ENCODE measurements around the gene WNT5A. TPM values are rescaled to one million over a fixed set of nuclear protein-coding genes. Genes with fewer than 3 reads are reported as not detected.

WNT5A gene
- total RNA-seq = 2.3 and 3.0 TPM in 2 replicates

DNA sequence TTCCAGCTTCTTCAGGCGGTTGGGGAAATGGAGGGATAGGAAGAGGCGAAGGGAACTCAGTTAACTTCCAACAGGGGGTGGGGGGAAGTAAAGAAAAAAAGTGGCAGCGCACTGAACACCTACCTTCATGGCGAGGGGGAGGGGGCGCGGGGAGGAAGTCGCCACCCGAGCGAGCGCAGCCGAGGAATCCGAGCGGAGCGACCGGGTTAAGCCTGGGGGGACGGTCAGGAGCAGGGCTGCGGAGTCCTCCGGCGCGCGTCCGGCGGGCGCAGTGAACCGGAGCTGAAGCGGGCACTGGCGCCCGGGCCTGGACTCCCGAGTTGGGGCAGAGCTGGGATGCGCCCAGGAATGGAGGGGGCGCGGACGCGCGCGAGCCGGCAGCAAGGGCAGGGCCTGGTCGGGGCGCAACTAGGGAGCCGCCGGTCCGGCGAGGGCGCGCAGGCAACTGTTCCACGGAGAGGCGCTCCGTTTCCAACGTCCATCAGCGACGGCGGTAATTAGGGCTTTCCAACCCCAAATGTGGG, at the start of gene WNT5A:
WNT5A (minus strand) TSS at position 450 of the 524 bp plus-strand sequence; CDS start at position 129, 321 bp downstream.

